Naive thymus-derived CD4-positive, alpha-beta T cell (primary cell): ENCODE measurements around the gene PLEKHJ1. TPM values are rescaled to one million over a fixed set of nuclear protein-coding genes. Genes with fewer than 3 reads are reported as not detected.

ENCODE experiments used
- ATAC-seq: fragments of 150-1000 bp; cut with Tn5 transposase; 2 replicates; pipeline ENCODE4 v1.10.0; 2021; ENCODE audit warnings: mild to moderate bottlenecking, moderate library complexity
- CTCF ChIA-PET: fragments of 350-600 bp; sonication (Branson Sonifier 250); formaldehyde crosslinking; loops from one replicate; lab custom pipeline; 2021; ENCODE audit warnings: antibody characterized with exemption; lab: Charles Lee
- POLR2A ChIA-PET: fragments of 350-600 bp; sonication (Branson Sonifier 250); formaldehyde crosslinking; loops from one replicate; lab custom pipeline; 2021; ENCODE audit warnings: antibody characterized with exemption, inconsistent platforms; lab: Charles Lee
- DNase-seq, 9 donors: peaks; one replicate each; pipeline versions ENCODE4 v3.0.0 to v3.0.0-alpha.2; 2020 to 2022; ENCODE audit warnings: mixed read lengths in 1 of 9
- H3K27ac ChIP-seq: one replicate; pipeline ENCODE4 v1.7.0; 2013; ENCODE audit warnings: mild to moderate bottlenecking, low read depth, low read length, moderate library complexity
- H3K27me3 ChIP-seq, 2 donors: one replicate each; pipeline ENCODE4 v1.7.0; 2013; ENCODE audit warnings: low read length in 2 of 2, mild to moderate bottlenecking in 2 of 2, moderate library complexity in 2 of 2; ENCODE audit not compliant: control insufficient read depth in 2 of 2, insufficient read depth in 2 of 2
- H3K36me3 ChIP-seq, 3 experiments: 1 replicate in 2 of 3; 2 replicates in 1 of 3; pipeline ENCODE4 v1.7.0; 2013; ENCODE audit warnings: low read length in 3 of 3, mild to moderate bottlenecking in 3 of 3, moderate library complexity in 1 of 3; ENCODE audit not compliant: insufficient read depth in 3 of 3, control insufficient read depth in 2 of 3
- H3K4me1 ChIP-seq, 2 donors: one replicate each; pipeline ENCODE4 v1.7.0; 2013; ENCODE audit warnings: low read length in 2 of 2, mild to moderate bottlenecking in 2 of 2, moderate library complexity in 1 of 2; ENCODE audit not compliant: control insufficient read depth in 2 of 2, insufficient read depth in 2 of 2
- H3K4me3 ChIP-seq: 2 replicates; pipeline ENCODE4 v1.7.0; 2013; ENCODE audit warnings: mild to moderate bottlenecking, low read length
- H3K9me3 ChIP-seq, 3 experiments: 1 replicate in 2 of 3; 2 replicates in 1 of 3; pipeline ENCODE4 v1.7.0; 2013; ENCODE audit warnings: low read length in 3 of 3; ENCODE audit not compliant: control insufficient read depth in 2 of 3
- H3K27ac Mint-ChIP-seq, 9 donors: one replicate each; pipeline ENCODE4 v1.8.0; 2020 to 2022; ENCODE audit warnings: mixed read lengths in 9 of 9, mild to moderate bottlenecking in 8 of 9, moderate library complexity in 5 of 9, inconsistent platforms in 2 of 9
- H3K27me3 Mint-ChIP-seq, 5 donors: one replicate each; pipeline ENCODE4 v1.8.0; 2021 to 2022; ENCODE audit warnings: mixed read lengths in 5 of 5, mild to moderate bottlenecking in 1 of 5
- H3K36me3 Mint-ChIP-seq, 5 donors: one replicate each; pipeline ENCODE4 v1.8.0; 2020 to 2022; ENCODE audit warnings: mixed read lengths in 5 of 5, mild to moderate bottlenecking in 3 of 5, inconsistent platforms in 1 of 5
- H3K4me1 Mint-ChIP-seq, 7 donors: one replicate each; pipeline ENCODE4 v1.8.0; 2020 to 2022; ENCODE audit warnings: mixed read lengths in 7 of 7, mild to moderate bottlenecking in 3 of 7, inconsistent platforms in 1 of 7
- H3K4me3 Mint-ChIP-seq, 10 donors: one replicate each; pipeline ENCODE4 v1.8.0; 2020 to 2022; ENCODE audit warnings: mild to moderate bottlenecking in 10 of 10, mixed read lengths in 10 of 10, moderate library complexity in 6 of 10, inconsistent platforms in 2 of 10
- H3K9me3 Mint-ChIP-seq, 11 donors: one replicate each; pipeline ENCODE4 v1.8.0; 2020 to 2022; ENCODE audit warnings: mixed read lengths in 11 of 11, mild to moderate bottlenecking in 4 of 11, inconsistent platforms in 1 of 11, moderate library complexity in 1 of 11
- intact Hi-C, 2 donors: fragments of 100-400 bp; cut with micrococcal nuclease; formaldehyde crosslinking; loops; one replicate each; pipeline ENCODE4 v1.15.1; 2023
- polyA plus RNA-seq, 2 donors: library from polyadenylated mRNA; unstranded; fragments of 300-500 nt; fragmentation: Illumina TruSeq; gene quantifications; one replicate each; pipeline ENCODE4 v1.2.3, GENCODE V29; 2021
- total RNA-seq, 6 experiments: library from RNA in 5 of 6; stranded (reverse) in 5 of 6; gene quantifications; 1 replicate in 5 of 6; 2 replicates in 1 of 6; pipeline ENCODE4 v1.2.3 and lab custom pipeline; 2021 to 2026

The PLEKHJ1 gene
- total and polyA plus RNA-seq, 7 experiments from 2014 or later: 32.9 to 123 (median 51.3) TPM

DNA sequence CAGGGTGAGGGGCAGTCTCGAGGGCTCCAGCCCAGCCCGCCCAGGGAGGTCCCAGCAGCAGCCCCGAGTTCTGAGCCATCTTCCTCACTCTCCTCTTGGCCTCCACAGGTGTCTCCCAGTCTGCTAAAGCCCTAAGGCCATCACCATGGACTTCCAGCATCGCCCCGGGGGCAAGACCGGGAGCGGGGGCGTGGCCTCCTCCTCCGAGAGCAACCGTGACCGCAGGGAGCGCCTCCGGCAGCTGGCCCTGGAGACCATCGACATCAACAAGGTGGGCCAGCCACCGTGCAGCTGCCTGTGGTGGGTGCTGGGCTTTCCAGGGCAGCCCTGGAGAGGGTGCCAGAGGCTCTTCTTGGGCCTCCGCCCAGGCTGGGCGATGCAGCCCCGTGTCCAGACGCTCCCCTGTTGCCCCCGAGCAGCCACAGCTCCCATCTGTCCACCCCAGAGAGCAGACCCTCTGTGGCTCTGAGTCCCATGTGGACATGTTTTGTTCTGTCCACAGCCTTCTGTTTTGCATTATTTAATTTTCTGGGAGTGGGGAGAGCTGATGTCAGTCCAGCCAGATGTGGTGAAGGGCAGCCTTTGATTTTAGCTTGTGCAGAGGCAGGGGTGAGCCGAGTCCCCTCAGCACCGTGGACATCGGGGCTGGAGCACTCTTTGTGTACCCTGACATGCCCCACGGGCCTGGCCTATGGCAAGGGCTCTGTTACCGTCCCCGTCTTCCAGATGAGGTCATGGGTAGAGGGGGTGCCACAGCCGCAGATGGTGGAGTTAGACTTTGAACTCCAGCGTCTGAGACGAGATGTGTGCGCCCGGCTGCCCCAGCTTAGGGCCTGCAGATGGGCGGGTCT lies 7.4 kb upstream of the PLEKHJ1 start:
- DNase-seq (no peak), ATAC-seq (no peak)
- H3K27me3 Mint-ChIP-seq: no peaks in the 10 kb centered on the region
- Histone ChIP-seq H3K27me3 (no peaks in the 10 kb centered on the region), H3K4me3 (no peak overlapping the region), H3K4me1 (peaks cover 36 to 42% of the 10 kb centered on the region in 2 donors), H3K27ac (no peak overlapping the region), H3K36me3 (peaks cover 18 to 64% (median 31%) of the 10 kb centered on the region in 3 experiments), H3K9me3 (no peaks in the 10 kb centered on the region)
- intact Hi-C loops: no loop called here
- CTCF ChIA-PET: no interaction called here
- peaks cover 6 to 26% (median 14%) of the 10 kb centered on the region in 5 donors for H3K36me3 Mint-ChIP-seq
- POLR2A ChIA-PET: interaction anchor here (1.0 to 9.7 kb wide), 2 partner anchors 11 to 29 kb away, joined by 3 to 163 read pairs; partner anchors contain the start of genes AMH and JSRP1
- H3K9me3 Mint-ChIP-seq: peaks cover 0 to 1% (median 0%) of the 10 kb centered on the region in 11 donors
- H3K27ac Mint-ChIP-seq: no peak overlapping the region
- peaks cover 34 to 51% (median 40%) of the 10 kb centered on the region in 7 donors for H3K4me1 Mint-ChIP-seq
- H3K4me3 Mint-ChIP-seq: peak overlapping the region in 1 of 10 donors; percentile 99

DNA sequence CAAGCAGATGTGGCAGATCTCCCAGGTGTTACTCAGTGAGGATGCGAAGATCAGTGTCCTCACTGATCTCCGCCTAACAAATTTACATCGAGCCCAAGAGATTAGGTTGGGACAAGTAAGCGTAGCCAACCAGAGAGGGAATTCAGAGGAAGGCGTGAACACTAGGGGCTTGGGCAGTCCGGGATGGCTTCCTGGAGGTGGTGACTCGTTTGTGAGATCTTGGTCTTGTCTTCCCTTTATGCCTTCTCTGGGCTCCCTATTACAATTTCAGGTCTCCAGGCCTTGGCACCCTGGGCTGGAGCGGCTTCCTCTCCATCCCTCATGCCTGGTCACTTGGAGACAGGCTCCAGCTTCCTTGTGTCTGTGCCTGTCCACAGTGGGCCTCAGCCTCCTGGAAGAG lies 6.7 kb upstream of the PLEKHJ1 start:
- ChIA-PET CTCF (no interaction called here), POLR2A (interaction anchor here (1.0 to 9.7 kb wide), 3 partner anchors 12 to 30 kb away, joined by 3 to 163 read pairs (median 135); partner anchors contain the start of genes AMH and JSRP1)
- ATAC-seq: no peak
- DNase-seq: no peak
- Histone ChIP-seq H3K4me3 (no peak overlapping the region), H3K9me3 (no peaks in the 10 kb centered on the region), H3K27me3 (no peaks in the 10 kb centered on the region), H3K36me3 (peaks cover 18 to 58% (median 31%) of the 10 kb centered on the region in 3 experiments), H3K27ac (no peak overlapping the region), H3K4me1 (peaks cover 43 to 49% of the 10 kb centered on the region in 2 donors)
- H3K9me3 Mint-ChIP-seq: peaks cover 0 to 5% (median 0%) of the 10 kb centered on the region in 11 donors
- intact Hi-C loops: no loop called here
- no peaks in the 10 kb centered on the region for H3K27me3 Mint-ChIP-seq
- peak overlapping the region in 4 of 10 donors; percentile 27 to 99 (median 70) for H3K4me3 Mint-ChIP-seq
- peak overlapping the region in 1 of 9 donors; percentile 18 for H3K27ac Mint-ChIP-seq
- peaks cover 34 to 57% (median 45%) of the 10 kb centered on the region in 7 donors for H3K4me1 Mint-ChIP-seq
- H3K36me3 Mint-ChIP-seq: peaks cover 7 to 29% (median 20%) of the 10 kb centered on the region in 5 donors

DNA sequence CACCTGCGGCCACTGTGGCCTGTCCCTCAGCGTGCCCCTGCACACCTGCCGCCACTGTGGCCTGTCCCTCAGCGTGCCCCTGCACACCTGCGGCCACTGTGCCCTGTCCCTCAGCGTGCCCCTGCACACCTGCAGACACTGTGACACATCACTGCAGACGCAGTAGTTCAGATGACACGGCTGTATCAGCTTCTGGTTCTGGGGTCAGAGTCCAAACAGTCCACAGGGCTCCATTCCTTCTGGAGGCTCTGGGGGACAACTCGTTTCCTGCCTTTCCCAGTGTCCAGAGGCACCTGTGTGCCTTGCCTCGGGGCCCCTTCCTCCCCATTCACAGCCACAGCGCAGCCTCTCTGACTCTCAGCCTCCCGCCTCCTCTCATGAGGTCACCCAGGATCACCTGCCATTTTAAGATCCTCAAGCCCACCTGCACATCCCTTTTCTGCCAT lies 6.0 kb upstream of the PLEKHJ1 start:
- Histone ChIP-seq H3K4me1 (peaks cover 47 to 56% of the 10 kb centered on the region in 2 donors), H3K36me3 (peaks cover 18 to 51% (median 31%) of the 10 kb centered on the region in 3 experiments), H3K4me3 (no peak overlapping the region), H3K27me3 (no peaks in the 10 kb centered on the region), H3K9me3 (no peaks in the 10 kb centered on the region), H3K27ac (no peak overlapping the region)
- Mint-ChIP-seq H3K4me3 (peak overlapping the region in 9 of 10 donors; percentile 16 to 99 (median 51)), H3K27me3 (no peaks in the 10 kb centered on the region), H3K36me3 (peaks cover 7 to 29% (median 20%) of the 10 kb centered on the region in 5 donors), H3K9me3 (peaks cover 0 to 5% (median 0%) of the 10 kb centered on the region in 11 donors), H3K27ac (peak overlapping the region in 5 of 9 donors; percentile 18 to 81 (median 29)), H3K4me1 (peaks cover 34 to 62% (median 50%) of the 10 kb centered on the region in 7 donors)
- CTCF ChIA-PET: interaction anchor here (0.7 kb wide), 1 partner anchor 151 kb away, joined by 3 read pairs; no protein-coding TSS in a partner anchor
- intact Hi-C loops: no loop called here
- no peak for ATAC-seq
- no peak for DNase-seq
- POLR2A ChIA-PET: interaction anchor here (6.3 to 9.7 kb wide), 2 partner anchors 13 to 31 kb away, joined by 135 to 163 read pairs; partner anchors contain the start of genes AMH and JSRP1

DNA sequence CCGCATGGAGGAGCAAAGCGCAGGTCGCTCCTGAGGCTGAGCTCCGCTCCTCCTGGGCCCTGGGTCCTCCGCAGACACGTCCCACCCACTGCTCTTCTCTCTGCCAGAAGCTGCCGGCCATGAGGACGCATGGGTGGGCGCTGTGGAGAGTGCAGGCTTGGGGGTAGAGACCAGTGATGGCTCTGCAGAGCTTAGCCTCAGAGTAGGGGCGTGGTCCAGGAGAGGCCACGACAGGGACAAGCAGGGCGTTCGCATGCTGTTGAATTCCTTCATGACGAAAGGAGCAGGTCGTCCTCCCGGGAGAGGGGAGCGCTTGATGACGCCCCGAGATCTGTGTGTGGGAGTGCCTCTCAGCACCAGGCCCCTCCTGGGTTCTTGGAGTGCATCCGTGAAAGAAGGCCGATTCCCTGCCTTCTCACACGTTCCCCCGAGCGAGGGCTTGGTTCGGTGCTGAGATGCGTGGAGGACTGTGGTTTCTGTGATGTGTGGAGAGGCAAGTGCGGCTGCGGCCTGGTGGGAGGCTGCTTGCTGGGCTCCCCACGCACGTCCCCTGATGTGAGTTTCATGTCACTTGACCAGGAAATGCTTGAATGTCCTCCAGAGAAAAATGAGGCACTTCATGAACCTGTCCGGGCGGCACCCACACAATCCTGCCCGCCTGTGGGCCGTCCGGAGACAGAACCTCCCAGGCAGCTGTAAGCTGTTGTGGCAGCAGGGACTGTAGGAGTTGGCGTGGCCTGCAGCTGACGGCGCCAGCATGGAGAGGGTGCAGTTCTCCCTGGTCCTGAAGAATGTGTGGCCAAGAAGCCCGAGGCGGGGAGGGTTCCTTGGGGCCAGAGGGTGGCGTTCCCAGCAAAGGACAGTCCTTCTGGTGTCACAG lies 5.0 kb upstream of the PLEKHJ1 start:
- Histone ChIP-seq H3K27me3 (no peaks in the 10 kb centered on the region), H3K36me3 (peaks cover 18 to 41% (median 27%) of the 10 kb centered on the region in 3 experiments), H3K9me3 (no peaks in the 10 kb centered on the region), H3K4me1 (peaks cover 47 to 56% of the 10 kb centered on the region in 2 donors), H3K4me3 (peak overlapping the region; percentile 53), H3K27ac (peak overlapping the region; percentile 93)
- no peak for ATAC-seq
- peaks cover 7 to 33% (median 27%) of the 10 kb centered on the region in 5 donors for H3K36me3 Mint-ChIP-seq
- DNase-seq: no peak
- ChIA-PET POLR2A (interaction anchor here (1.0 to 9.7 kb wide), 5 partner anchors 14 to 41 kb away, joined by 3 to 163 read pairs (median 37); partner anchors contain the start of genes AMH, JSRP1 and PEAK3), CTCF (interaction anchor here (0.7 kb wide), 1 partner anchor 152 kb away, joined by 3 read pairs; no protein-coding TSS in a partner anchor)
- intact Hi-C loops: loop anchor here in 1 of 2 donors (1.0 kb wide), 1 partner anchor 12 kb away; no protein-coding TSS in a partner anchor
- peaks cover 0 to 10% (median 0%) of the 10 kb centered on the region in 11 donors for H3K9me3 Mint-ChIP-seq
- peaks cover 0 to 5% (median 0%) of the 10 kb centered on the region in 5 donors for H3K27me3 Mint-ChIP-seq
- peak overlapping the region; percentile 82 to 100 (median 97) for H3K4me3 Mint-ChIP-seq
- H3K27ac Mint-ChIP-seq: peak overlapping the region; percentile 77 to 99 (median 91)
- peaks cover 40 to 70% (median 57%) of the 10 kb centered on the region in 7 donors for H3K4me1 Mint-ChIP-seq

DNA sequence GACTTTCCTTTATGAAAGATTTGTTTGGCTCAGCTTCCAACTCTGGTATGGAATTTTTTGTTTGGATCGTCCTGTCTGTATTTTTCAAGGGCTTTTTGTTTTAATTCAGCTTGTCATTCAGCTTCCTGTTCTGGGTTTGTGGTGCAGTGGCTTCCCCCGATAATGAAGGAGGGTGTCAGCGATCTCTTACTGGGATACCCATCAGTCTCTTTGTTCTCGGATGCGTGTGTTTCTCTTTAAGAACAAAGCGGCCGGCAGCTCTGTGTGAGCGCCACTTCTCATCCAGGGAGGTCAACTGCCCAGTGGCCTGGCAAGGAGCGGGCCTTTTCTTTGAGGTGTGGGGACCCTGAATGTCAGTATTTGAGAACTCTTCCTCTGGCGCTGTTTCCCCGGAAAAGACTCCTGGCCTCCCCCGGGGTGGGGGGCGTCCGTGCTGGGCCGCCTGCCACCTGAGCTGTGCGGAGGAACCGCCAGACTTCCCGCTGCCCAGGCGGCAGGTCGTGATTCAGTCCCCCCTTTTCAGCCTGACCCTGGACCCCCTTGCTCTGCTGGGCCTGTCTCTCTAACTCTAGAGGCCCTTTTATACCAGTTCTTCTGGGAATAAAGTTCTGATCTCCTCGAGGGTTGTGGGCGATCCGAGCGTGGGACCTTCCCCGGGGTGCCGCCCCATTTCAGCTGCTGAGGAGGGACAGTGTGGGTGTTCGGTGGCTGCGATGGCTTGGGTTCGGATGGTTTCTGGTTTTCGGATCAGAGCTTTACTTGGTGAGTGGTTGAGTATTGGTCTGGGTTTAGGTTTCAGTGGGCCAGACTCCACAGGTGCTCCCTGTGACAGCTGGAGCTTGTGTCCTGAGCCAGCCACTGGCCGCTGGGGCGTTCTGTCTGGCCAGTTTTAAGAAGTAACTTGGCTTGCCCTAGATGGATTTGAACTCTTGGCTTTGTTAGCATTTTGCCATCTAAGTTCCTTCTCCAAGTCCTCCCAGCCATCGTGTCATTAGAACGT lies 3.9 kb upstream of the PLEKHJ1 start:
- POLR2A ChIA-PET: interaction anchor here (0.6 to 9.7 kb wide), 13 partner anchors 15 to 378 kb away, joined by 3 to 163 read pairs (median 4); partner anchors contain the start of genes AMH, AP3D1, JSRP1 and PEAK3
- Mint-ChIP-seq H3K9me3 (peaks cover 0 to 10% (median 0%) of the 10 kb centered on the region in 11 donors), H3K36me3 (peaks cover 3 to 27% (median 24%) of the 10 kb centered on the region in 5 donors), H3K27me3 (peaks cover 0 to 5% (median 0%) of the 10 kb centered on the region in 5 donors), H3K4me1 (peaks cover 40 to 74% (median 62%) of the 10 kb centered on the region in 7 donors), H3K27ac (peak overlapping the region; percentile 82 to 99 (median 95)), H3K4me3 (peak overlapping the region; percentile 82 to 100 (median 97))
- peak overlapping the region; percentile 93 for H3K27ac ChIP-seq
- H3K9me3 ChIP-seq: no peaks in the 10 kb centered on the region
- DNase-seq (peak in 7 of 9 donors; percentile 44 to 60 (median 57)), ATAC-seq (no peak)
- H3K27me3 ChIP-seq: no peaks in the 10 kb centered on the region
- peaks cover 17 to 30% (median 18%) of the 10 kb centered on the region in 3 experiments for H3K36me3 ChIP-seq
- peaks cover 50 to 60% of the 10 kb centered on the region in 2 donors for H3K4me1 ChIP-seq
- CTCF ChIA-PET: interaction anchor here (1.0 to 3.1 kb wide), 7 partner anchors 12 to 381 kb away, joined by 3 to 25 read pairs (median 5); no protein-coding TSS in a partner anchor
- H3K4me3 ChIP-seq: peak overlapping the region; percentile 53
- intact Hi-C loops: loop anchor here in 1 of 2 donors (2.0 to 5.0 kb wide), 3 partner anchors 19 to 232 kb away; partner anchors contain the start of gene LMNB2
